Measurements from ENCODE around the gene RRBP1. TPM values are rescaled to one million over a fixed set of nuclear protein-coding genes. Genes with fewer than 3 reads are reported as not detected.

The RRBP1 gene
- total and polyA plus RNA-seq, 2 of the 4 experiments (the other 2 are of a cell fraction), result 90.2 to 136 TPM

DNA sequence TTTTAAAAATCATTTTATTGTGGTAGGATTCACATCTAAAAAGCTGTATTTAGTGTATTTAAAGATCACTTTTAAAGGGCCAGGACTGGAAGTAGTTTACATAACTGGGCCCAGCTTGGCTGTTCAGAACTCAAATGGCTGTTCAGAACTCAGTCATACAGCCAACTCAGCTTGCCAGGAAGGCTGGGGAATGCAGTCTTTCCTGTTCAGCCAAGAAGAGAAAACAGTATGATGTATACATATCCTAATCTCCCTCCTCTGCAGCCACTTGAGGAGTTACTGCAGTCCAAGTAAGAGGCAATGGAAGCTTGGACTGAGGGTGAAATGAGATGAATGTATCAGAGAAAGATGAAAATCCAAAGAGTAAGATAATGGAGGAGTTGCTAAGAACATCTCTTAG is 87.6 kb downstream of the RRBP1 start:
- Histone ChIP-seq H3K27ac (ENCODE audit: insufficient read depth, low read length) (no peak overlapping the region), H2AFZ (replicated peaks; ENCODE audit: low read length, poor library complexity) (no peak overlapping the region), H3K14ac (replicated peaks; ENCODE audit: low read depth, low read length) (no peak overlapping the region), H2AK5ac (ENCODE audit: low read depth, low read length) (no peak overlapping the region), H4K91ac (ENCODE audit: insufficient read depth, low read depth, low read length) (no peak overlapping the region), H4K20me1 (ENCODE audit: insufficient read depth, low read length) (peaks cover 94% of the 10 kb centered on the region), H2BK20ac (ENCODE audit: low read depth, low read length) (no peak overlapping the region), H3K79me1 (ENCODE audit: low read depth in 1 of 2, low read length in 2 of 2) (peaks cover 17 to 74% of the 10 kb centered on the region in 2 experiments), H3K27me3 (ENCODE audit: control insufficient read depth, insufficient read depth, low read length) (no peaks in the 10 kb centered on the region), H3K23ac (ENCODE audit: low read depth, low read length) (no peak overlapping the region), H3K9ac (ENCODE audit: low read depth, low read length) (no peak overlapping the region), H3K4me3 (ENCODE audit: insufficient read depth, low read depth, low read length) (no peak overlapping the region), H3K9me3 (ENCODE audit: control insufficient read depth, insufficient read depth, low read length) (no peaks in the 10 kb centered on the region), H2BK120ac (ENCODE audit: low read depth, low read length) (no peak overlapping the region), H3K4ac (ENCODE audit: low read depth, low read length) (no peak overlapping the region), H3K4me1 (ENCODE audit: control insufficient read depth, insufficient read depth, low read length) (peaks cover 17% of the 10 kb centered on the region), H4K5ac (ENCODE audit: low read depth, low read length) (no peak overlapping the region), H2AK9ac (replicated peaks; ENCODE audit: low read depth, low read length, poor library complexity) (no peak overlapping the region), H3K56ac (ENCODE audit: extremely low read depth, insufficient read depth, low read length) (no peak overlapping the region), H3K9me1 (ENCODE audit: insufficient read depth, low read length) (peaks cover 22% of the 10 kb centered on the region), H2BK15ac (ENCODE audit: low read depth, low read length) (no peak overlapping the region), H4K8ac (ENCODE audit: low read depth in 2 of 2, low read length in 2 of 2) (no peak overlapping the region), H2BK5ac (ENCODE audit: low read depth, low read length, poor library complexity, severe bottlenecking) (no peak overlapping the region), H3K4me2 (ENCODE audit: low read depth, low read length) (no peak overlapping the region; the same call in 1 of the 2 replicates), H3K36me3 (ENCODE audit: control insufficient read depth, insufficient read depth, low read length) (peaks cover 11% of the 10 kb centered on the region), H3K18ac (ENCODE audit: low read depth, low read length) (no peak overlapping the region)
- in situ Hi-C loops (cut with MboI; ENCODE audit: low sequenced_read_pairs), result no loop called here
- dilution Hi-C loops (cut with HindIII; ENCODE audit: low sequenced_read_pairs, unreplicated experiment), result no loop called here
- intact Hi-C loops (cut with micrococcal nuclease), result loop anchor here (1.0 to 2.0 kb wide), 2 partner anchors 22 to 57 kb away; no protein-coding TSS in a partner anchor
- CTCF ChIA-PET, result interaction anchor here (1.0 to 2.2 kb wide), 2 partner anchors 22 to 58 kb away, joined by 3 to 7 read pairs; no protein-coding TSS in a partner anchor
- POLR2A ChIA-PET (ENCODE audit: unreplicated experiment), result interaction anchor here (0.6 kb wide), 2 partner anchors 24 to 647 kb away, joined by 3 to 5 read pairs; no protein-coding TSS in a partner anchor
- TF ChIP-seq CHD1 (IDR thresholded peaks at IDR 0.05; ENCODE audit: low read depth, low read length), result no peak
- TF ChIP-seq RAD21 (IDR thresholded peaks at IDR 0.05; ENCODE audit: low read length), result peak; percentile 12; the same call in 1 of the 2 replicates
- ATAC-seq (ENCODE audit: low read depth) (peak; percentile 91), DNase-seq (peak; percentile 87)
- BruUV-seq (replicated peaks), result no TSS peak
